Caco-2 (cell line): ENCODE data around the gene PLPP4. TPM values are rescaled to one million over a fixed set of nuclear protein-coding genes. Genes with fewer than 3 reads are reported as not detected.

ENCODE experiments used
- BruUV-seq: library from RNA; stranded (reverse); fragments of 400-500 nt; replicated peaks from 2 replicates; lab custom pipeline; 2021; lab: Mats Ljungman, UMichigan
- CTCF ChIA-PET: fragments of 300-600 bp; sonication (Branson Sonifier 250); formaldehyde crosslinking; loops from one replicate; lab custom pipeline; 2022; ENCODE audit warnings: antibody characterized with exemption; lab: Charles Lee
- POLR2A ChIA-PET: fragments of 300-600 bp; sonication (Branson Sonifier 250); formaldehyde crosslinking; loops from one replicate; lab custom pipeline; 2022; ENCODE audit warnings: antibody characterized with exemption; lab: Charles Lee
- DNase-seq, 2 experiments: peaks; one replicate each; pipeline versions ENCODE4 v3.0.0 to v3.0.0-alpha.2; 2020 to 2022
- H3K27me3 ChIP-seq: replicated peaks from 2 replicates; pipeline ENCODE4 v1.6.0; 2011; ENCODE audit warnings: low read length; ENCODE audit not compliant: control insufficient read depth, insufficient read depth
- H3K36me3 ChIP-seq: 2 replicates; pipeline ENCODE4 v1.5.1; 2011; ENCODE audit warnings: low read length; ENCODE audit not compliant: control insufficient read depth, insufficient read depth
- H3K4me1 ChIP-seq: fragments of 250-450 bp; sonication (Bioruptor Pico); 2 replicates; pipeline ENCODE4 v1.5.1; 2020; ENCODE audit warnings: mild to moderate bottlenecking
- H3K4me3 ChIP-seq: 2 replicates; pipeline ENCODE4 v1.5.1; 2011; ENCODE audit warnings: low read depth, mild to moderate bottlenecking, control low read depth, low read length
- H3K9me3 ChIP-seq: fragments of 250-450 bp; sonication (Bioruptor Pico); 2 replicates; pipeline ENCODE4 v1.5.1; 2020; ENCODE audit warnings: mild to moderate bottlenecking, moderate library complexity
- H3K27ac Mint-ChIP-seq: one replicate; pipeline ENCODE4 v1.8.0; 2022; ENCODE audit warnings: mixed read lengths; ENCODE audit not compliant: unreplicated experiment
- H3K27me3 Mint-ChIP-seq: one replicate; pipeline ENCODE4 v1.8.0; 2022; ENCODE audit warnings: mixed read lengths; ENCODE audit not compliant: insufficient read depth, unreplicated experiment
- H3K36me3 Mint-ChIP-seq: one replicate; pipeline ENCODE4 v1.8.0; 2022; ENCODE audit warnings: mild to moderate bottlenecking, mixed read lengths; ENCODE audit not compliant: insufficient read depth, unreplicated experiment
- H3K4me1 Mint-ChIP-seq: one replicate; pipeline ENCODE4 v1.8.0; 2022; ENCODE audit warnings: low read depth, mixed read lengths; ENCODE audit not compliant: unreplicated experiment
- H3K4me3 Mint-ChIP-seq: one replicate; pipeline ENCODE4 v1.8.0; 2022; ENCODE audit warnings: mild to moderate bottlenecking, moderate library complexity, mixed read lengths; ENCODE audit not compliant: unreplicated experiment
- H3K9me3 Mint-ChIP-seq: one replicate; pipeline ENCODE4 v1.8.0; 2022; ENCODE audit warnings: mixed read lengths; ENCODE audit not compliant: unreplicated experiment
- CTCF ChIP-seq, 2 experiments: fragments of 200-600 bp in 1 of 2; IDR thresholded peaks; 1 replicate in 1 of 2; 2 replicates in 1 of 2; pipeline versions ENCODE4 v1.5.1 to v1.8.0; 2011 to 2022; ENCODE audit warnings: antibody characterized with exemption in 1 of 2, control low read depth in 1 of 2, inconsistent platforms in 1 of 2, low read depth in 1 of 2, low read length in 1 of 2, mild to moderate bottlenecking in 1 of 2, moderate library complexity in 1 of 2; ENCODE audit not compliant: insufficient read depth in 1 of 2, severe bottlenecking in 1 of 2, unreplicated experiment in 1 of 2
- intact Hi-C: fragments of 100-400 bp; cut with micrococcal nuclease; formaldehyde crosslinking; loops from one replicate; pipeline ENCODE4 v1.10.0; 2022; ENCODE audit not compliant: unreplicated experiment
- total RNA-seq: library from RNA; stranded (reverse); gene quantifications from 2 replicates; pipeline ENCODE4 v1.2.3, GENCODE V29; 2022

PLPP4 gene
- total RNA-seq, 1 experiment from 2014 or later = 0.61 TPM

- Histone ChIP-seq H3K36me3 (no peaks in the 10 kb centered on the region), H3K4me1 (peaks cover 28% of the 10 kb centered on the region), H3K4me3 (no peak overlapping the region), H3K9me3 (peaks cover 6% of the 10 kb centered on the region; the same call in 1 of the 2 replicates), H3K27me3 (no peaks in the 10 kb centered on the region)
- no peak overlapping the region for H3K4me3 Mint-ChIP-seq
- peaks cover 3% of the 10 kb centered on the region for H3K27me3 Mint-ChIP-seq
- H3K36me3 Mint-ChIP-seq = peaks cover 6% of the 10 kb centered on the region
- POLR2A ChIA-PET = no interaction called here
- intact Hi-C loops = no loop called here
- CTCF ChIA-PET = no interaction called here
- peaks cover 10% of the 10 kb centered on the region for H3K9me3 Mint-ChIP-seq
- BruUV-seq = no TSS peak
- no peak for TF ChIP-seq CTCF (IDR thresholded peaks at IDR 0.05; ENCODE audit: insufficient read depth in 1 of 2, low read depth in 1 of 2, low read length in 1 of 2, severe bottlenecking in 1 of 2, unreplicated experiment in 1 of 2)
- DNase-seq = no peak
- peaks cover 23% of the 10 kb centered on the region for H3K4me1 Mint-ChIP-seq
- H3K27ac Mint-ChIP-seq = no peak overlapping the region
These were observed 64.9 kb downstream of the PLPP4 start for GRCh38 chr10:120521880-120522279.

- Mint-ChIP-seq H3K4me3 (no peak overlapping the region), H3K27me3 (no peaks in the 10 kb centered on the region), H3K36me3 (peaks cover 6% of the 10 kb centered on the region), H3K4me1 (peaks cover 23% of the 10 kb centered on the region), H3K9me3 (peaks cover 10% of the 10 kb centered on the region), H3K27ac (no peak overlapping the region)
- CTCF ChIA-PET = no interaction called here
- BruUV-seq = no TSS peak
- Histone ChIP-seq H3K4me1 (peaks cover 28% of the 10 kb centered on the region), H3K27me3 (no peaks in the 10 kb centered on the region), H3K36me3 (no peaks in the 10 kb centered on the region), H3K9me3 (peaks cover 6% of the 10 kb centered on the region; the same call in 1 of the 2 replicates), H3K4me3 (no peak overlapping the region)
- DNase-seq = no peak
- TF ChIP-seq CTCF (IDR thresholded peaks at IDR 0.05; ENCODE audit: insufficient read depth in 1 of 2, low read depth in 1 of 2, low read length in 1 of 2, severe bottlenecking in 1 of 2, unreplicated experiment in 1 of 2) = no peak
- intact Hi-C loops = no loop called here
- POLR2A ChIA-PET = no interaction called here
These were observed 70.7 kb downstream of the PLPP4 start for GRCh38 chr10:120527691-120528090.

GRCh38 chr10:120530699-120531098, 73.7 kb downstream of the PLPP4 start:
- Histone ChIP-seq H3K4me3 (no peak overlapping the region), H3K27me3 (no peaks in the 10 kb centered on the region), H3K36me3 (no peaks in the 10 kb centered on the region), H3K4me1 (peaks cover 10% of the 10 kb centered on the region), H3K9me3 (peaks cover 3% of the 10 kb centered on the region; the same call in 1 of the 2 replicates)
- TF ChIP-seq CTCF (IDR thresholded peaks at IDR 0.05; ENCODE audit: insufficient read depth in 1 of 2, low read depth in 1 of 2, low read length in 1 of 2, severe bottlenecking in 1 of 2, unreplicated experiment in 1 of 2) = no peak
- intact Hi-C loops = no loop called here
- H3K36me3 Mint-ChIP-seq = no peaks in the 10 kb centered on the region
- ChIA-PET CTCF (no interaction called here), POLR2A (no interaction called here)
- BruUV-seq = no TSS peak
- H3K4me3 Mint-ChIP-seq = no peak overlapping the region
- peaks cover 10% of the 10 kb centered on the region for H3K4me1 Mint-ChIP-seq
- no peak overlapping the region for H3K27ac Mint-ChIP-seq
- H3K9me3 Mint-ChIP-seq = no peaks in the 10 kb centered on the region
- DNase-seq = no peak
- H3K27me3 Mint-ChIP-seq = peaks cover 5% of the 10 kb centered on the region
